GM19395 (cell line): ENCODE results near the gene PRICKLE2.

Experiments used
- ATAC-seq: cut with Tn5 transposase; IDR thresholded peaks from one replicate; pipeline ENCODE4 v1.9.1; 2021; ENCODE audit warnings: mild to moderate bottlenecking, moderate library complexity; ENCODE audit not compliant: unreplicated experiment

Gene PRICKLE2

DNA sequence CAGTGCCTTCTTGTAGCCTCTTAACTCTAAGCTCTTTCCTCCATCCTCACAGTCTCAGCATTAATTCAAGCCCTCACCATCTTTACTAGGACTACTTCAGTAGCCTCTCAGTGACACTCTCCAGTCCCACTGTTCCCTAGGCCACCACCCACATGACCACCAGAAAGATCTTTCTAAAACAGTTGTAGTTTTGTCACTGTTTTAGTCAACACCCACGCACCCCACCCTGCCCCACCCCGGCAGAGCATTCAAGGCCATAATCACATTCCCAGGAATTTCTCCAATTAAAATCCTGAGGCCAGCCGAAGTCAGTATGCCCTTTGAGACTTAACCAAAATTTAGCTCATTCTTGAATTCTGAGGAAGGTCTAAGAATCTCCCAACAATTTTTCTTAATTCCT, 170.8 kb downstream of the PRICKLE2 start:
- no peak for ATAC-seq

GRCh38 chr3:64053581-64053980, 171.7 kb downstream of the PRICKLE2 start:
- ATAC-seq = no peak

- no peak for ATAC-seq
These were observed 172.1 kb downstream of the PRICKLE2 start for GRCh38 chr3:64053117-64053516.

GRCh38 chr3:64049832-64050231, 175.4 kb downstream of the PRICKLE2 start:
- no peak for ATAC-seq

DNA sequence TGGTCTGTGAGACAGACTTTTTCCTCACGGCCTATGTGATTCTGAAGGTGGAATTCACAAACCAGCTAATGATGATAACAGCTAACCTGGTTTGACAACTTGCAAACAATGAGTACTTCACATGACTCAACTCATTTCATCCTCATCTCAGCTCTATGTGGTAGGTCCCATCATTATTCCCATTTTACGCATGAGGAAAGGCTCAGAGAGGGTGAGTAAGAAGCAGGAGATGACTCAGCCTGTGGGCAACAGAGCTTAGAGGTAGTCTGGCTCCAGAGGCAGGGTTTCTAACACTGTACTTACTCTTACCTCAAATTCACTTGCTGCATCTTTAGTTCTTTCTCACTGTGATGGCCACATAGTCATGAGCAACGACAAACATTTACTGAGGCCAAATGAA, 176.1 kb downstream of the PRICKLE2 start:
- ATAC-seq = no peak

DNA sequence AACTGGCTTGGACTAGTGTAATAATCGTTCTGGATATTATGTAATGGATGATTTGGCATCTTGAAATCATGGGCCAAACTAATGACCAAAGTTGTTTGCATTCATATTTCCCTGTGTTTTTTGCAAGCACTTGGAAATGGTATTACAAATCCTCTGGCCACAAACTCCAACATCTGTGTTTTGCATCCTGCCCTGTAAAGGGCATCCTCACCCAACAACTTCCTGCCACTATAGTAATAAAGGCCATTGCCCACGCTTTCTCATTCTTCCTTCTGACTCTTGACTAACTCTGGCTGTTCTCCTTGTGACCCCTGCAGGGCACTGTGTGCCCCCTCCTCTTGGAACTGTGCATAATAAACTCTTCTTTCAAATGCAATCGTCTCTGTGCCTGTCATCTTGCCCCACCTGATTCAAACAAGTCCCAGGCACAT, 176.6 kb downstream of the PRICKLE2 start:
- ATAC-seq = no peak

DNA sequence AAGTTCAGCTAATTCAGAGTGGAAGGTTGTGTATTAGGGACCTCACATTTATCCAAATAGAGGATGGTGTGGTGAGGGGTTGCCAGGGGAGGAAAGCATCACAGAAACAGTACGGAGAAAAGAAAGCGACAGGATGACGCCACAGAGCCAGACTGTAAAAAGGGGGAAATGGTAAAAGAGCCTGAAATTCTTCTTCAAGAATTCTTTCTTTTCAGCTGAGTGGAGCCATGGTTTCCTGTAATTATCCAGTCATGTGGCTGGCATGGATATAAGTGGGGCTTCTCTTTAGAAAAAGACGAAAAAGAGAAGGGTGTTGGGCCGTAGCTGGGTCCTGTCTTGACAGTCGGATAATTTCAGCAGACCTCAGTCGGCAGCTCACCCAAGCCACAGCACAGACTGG, 177.5 kb downstream of the PRICKLE2 start:
- ATAC-seq = no peak

GRCh38 chr3:64046996-64047594, 178.2 kb downstream of the PRICKLE2 start:
- no peak for ATAC-seq

- no peak for ATAC-seq
These were observed 178.7 kb downstream of the PRICKLE2 start for GRCh38 chr3:64046592-64046991.

DNA sequence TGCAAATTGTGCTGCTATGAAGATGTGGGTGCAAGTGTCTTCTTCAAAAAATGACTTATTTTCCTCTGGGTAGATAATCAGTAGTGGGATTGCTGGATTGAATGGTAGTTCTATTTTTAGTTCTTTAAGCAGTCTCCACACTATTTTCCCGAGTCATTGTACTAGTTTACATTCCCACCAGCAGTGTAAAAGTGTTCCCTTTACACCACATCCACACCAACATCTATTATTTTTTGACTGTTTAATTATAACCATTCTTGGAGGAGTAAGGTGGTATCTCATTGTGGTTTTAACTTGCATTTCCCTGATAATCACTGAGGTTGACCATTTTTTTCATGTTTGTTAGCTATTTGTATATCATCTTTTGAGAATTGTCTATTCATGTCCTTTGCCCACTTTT, 182.3 kb downstream of the PRICKLE2 start:
- ATAC-seq = no peak
